ENCODE data around the gene BIRC5. TPM values are rescaled to one million over a fixed set of nuclear protein-coding genes. Genes with fewer than 3 reads are reported as not detected.
A peak's percentile ranks its signal among the peaks of the same experiment; 100 is the strongest.

Gene BIRC5
- total RNA-seq, 6 donors from 2014 or later: 1.4 to 6.4 (median 3.5) TPM; not detected in 1

DNA sequence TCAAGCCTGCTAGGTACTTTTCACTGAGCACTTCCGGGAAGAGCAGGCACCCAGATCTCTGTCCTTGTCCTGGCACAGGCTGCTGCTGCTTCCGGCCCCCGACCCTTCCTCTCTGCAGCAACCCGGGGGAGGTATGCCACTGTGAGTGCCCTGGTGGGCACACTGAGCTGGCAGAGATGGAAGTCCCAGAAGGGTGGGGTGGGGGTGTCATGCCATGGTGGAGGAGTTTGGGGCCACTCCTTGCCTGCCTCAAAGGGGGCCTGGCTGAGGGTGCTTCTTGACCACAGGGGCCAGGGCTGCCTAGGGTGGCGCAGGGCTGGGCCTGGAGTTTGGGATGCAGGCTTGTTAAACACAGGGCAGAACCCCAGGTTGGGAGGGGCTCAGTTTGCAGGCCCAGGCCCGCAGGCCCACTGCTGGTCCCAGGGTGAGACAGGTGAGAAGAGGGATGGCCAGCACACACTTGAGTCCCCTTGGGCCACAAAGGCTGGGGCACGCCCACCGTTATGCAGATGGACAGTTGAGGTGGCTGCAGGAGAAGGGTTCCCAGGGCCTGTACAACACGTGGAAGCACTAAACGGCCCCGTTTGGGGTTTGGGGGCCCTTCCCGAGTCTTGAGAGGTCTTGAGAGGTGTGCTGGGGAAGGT lies 26.1 kb downstream of the BIRC5 start:
- TF ChIP-seq POLR2AphosphoS5 (IDR thresholded peaks at IDR 0.05): no peak
- TF ChIP-seq CTCF (IDR thresholded peaks at IDR 0.05): no peak
- TF ChIP-seq POLR2A (IDR thresholded peaks at IDR 0.05): no peak
- no peak for TF ChIP-seq EP300 (IDR thresholded peaks at IDR 0.05)
- H3K4me3 ChIP-seq: no peak overlapping the region
- no peak for ATAC-seq (ENCODE audit: low FRiP score in 2 of 2)
- no peaks in the 10 kb centered on the region for H3K27me3 ChIP-seq
- WGBS, 2 donors: 75 to 77% methylated on average over 8 to 12 of the region's 12 CpGs
- no peaks in the 10 kb centered on the region for H3K9me3 ChIP-seq
- H3K4me1 ChIP-seq: peaks cover 0 to 6% (median 0%) of the 10 kb centered on the region in 4 donors
- no peak overlapping the region for H3K27ac ChIP-seq
- H3K36me3 ChIP-seq: no peaks in the 10 kb centered on the region
- DNase-seq: no peak

DNA sequence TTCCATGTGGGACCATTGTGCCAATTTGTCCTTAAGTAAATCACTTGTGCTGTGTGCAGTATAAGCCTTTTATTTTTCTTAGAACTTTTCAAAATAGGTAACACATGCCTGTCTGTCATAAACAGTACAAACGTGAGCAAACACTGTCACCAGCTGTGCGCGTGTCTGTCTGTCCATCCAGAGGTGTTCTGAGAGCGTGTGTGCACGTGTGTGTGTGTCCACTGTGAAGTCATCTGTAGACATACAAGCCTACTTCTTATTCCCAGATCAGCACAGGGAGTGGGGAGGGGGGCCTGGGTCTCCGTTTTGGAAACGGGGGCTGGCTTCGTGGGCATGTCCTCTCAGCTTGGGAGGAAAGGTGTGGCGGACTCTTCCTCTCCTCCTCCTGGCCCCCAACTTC lies 26.8 kb downstream of the BIRC5 start:
- ATAC-seq (ENCODE audit: low FRiP score in 2 of 2) (no peak), DNase-seq (no peak)
- WGBS, 2 donors: 84 to 88% methylated on average over 9 of the region's 9 CpGs
- Histone ChIP-seq H3K4me1 (peaks cover 0 to 6% (median 0%) of the 10 kb centered on the region in 4 donors), H3K4me3 (no peak overlapping the region), H3K9me3 (no peaks in the 10 kb centered on the region), H3K36me3 (no peaks in the 10 kb centered on the region), H3K27me3 (no peaks in the 10 kb centered on the region), H3K27ac (no peak overlapping the region)
- TF ChIP-seq POLR2AphosphoS5 (IDR thresholded peaks at IDR 0.05): no peak
- TF ChIP-seq POLR2A (IDR thresholded peaks at IDR 0.05): no peak
- no peak for TF ChIP-seq CTCF (IDR thresholded peaks at IDR 0.05)
- TF ChIP-seq EP300 (IDR thresholded peaks at IDR 0.05): no peak

- 87 to 97% methylated on average over 8 to 13 of the region's 13 CpGs for WGBS, 2 donors
Measured at GRCh38 chr17:78241277-78242023, 27.4 kb downstream of the BIRC5 start.

DNA sequence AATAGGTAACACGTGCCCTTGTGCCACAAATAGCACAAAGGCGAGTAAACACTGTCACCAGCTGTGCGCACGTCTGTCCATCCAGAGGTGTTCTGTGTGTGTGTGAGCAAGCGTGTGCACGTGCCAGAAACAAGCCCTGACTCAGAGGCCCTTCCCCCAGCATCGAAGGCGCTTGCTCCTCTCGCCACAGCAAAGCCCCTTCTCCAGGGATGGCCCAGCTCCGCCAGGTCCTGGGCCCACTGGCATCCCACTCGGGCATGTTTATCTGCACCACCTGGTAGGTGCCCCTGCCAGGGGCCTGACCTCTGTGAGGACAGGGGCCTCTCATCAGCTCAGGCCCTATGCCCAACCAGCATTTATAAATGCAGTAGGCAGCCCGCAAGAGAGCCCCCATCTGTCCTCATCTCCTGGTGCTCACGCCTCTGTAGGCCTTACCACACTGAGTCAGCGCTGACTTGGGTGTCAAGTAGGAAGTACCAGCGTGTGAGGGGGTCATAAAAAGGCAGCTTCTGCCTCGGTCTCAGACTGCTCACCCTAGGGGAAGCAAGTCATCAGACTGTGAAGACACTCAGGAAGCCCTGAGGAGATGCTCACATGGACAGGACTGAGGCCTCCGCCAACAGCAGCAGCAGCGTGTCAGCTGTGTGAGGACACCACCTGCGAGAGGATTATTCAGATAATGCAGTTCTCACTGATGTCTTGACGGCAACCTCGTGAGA lies 28.1 kb downstream of the BIRC5 start:
- Histone ChIP-seq H3K36me3 (no peaks in the 10 kb centered on the region), H3K27me3 (no peaks in the 10 kb centered on the region), H3K4me1 (peaks cover 0 to 6% (median under 1%) of the 10 kb centered on the region in 4 donors), H3K27ac (no peak overlapping the region), H3K9me3 (no peaks in the 10 kb centered on the region), H3K4me3 (no peak overlapping the region)
- peak; percentile 34 to 47 for ATAC-seq (ENCODE audit: low FRiP score in 2 of 2)
- DNase-seq: peak in 1 of 2 donors; percentile 39
- TF ChIP-seq POLR2AphosphoS5 (IDR thresholded peaks at IDR 0.05) (no peak), POLR2A (IDR thresholded peaks at IDR 0.05) (no peak), EP300 (IDR thresholded peaks at IDR 0.05) (no peak), CTCF (IDR thresholded peaks at IDR 0.05) (no peak)
- WGBS, 2 donors: 80 to 91% methylated on average over 17 to 20 of the region's 21 CpGs

More at GRCh38 chr17:78241277-78242023, 27.4 kb downstream of the BIRC5 start:
- peaks cover 0 to 6% (median 0%) of the 10 kb centered on the region in 4 donors for H3K4me1 ChIP-seq
- H3K27ac ChIP-seq: no peak overlapping the region
- H3K9me3 ChIP-seq: no peaks in the 10 kb centered on the region
- H3K36me3 ChIP-seq: no peaks in the 10 kb centered on the region
- ATAC-seq (ENCODE audit: low FRiP score in 2 of 2) (no peak), DNase-seq (no peak)
- TF ChIP-seq CTCF (IDR thresholded peaks at IDR 0.05): no peak
- TF ChIP-seq POLR2A (IDR thresholded peaks at IDR 0.05): no peak
- TF ChIP-seq POLR2AphosphoS5 (IDR thresholded peaks at IDR 0.05): no peak
- TF ChIP-seq EP300 (IDR thresholded peaks at IDR 0.05): no peak
- no peaks in the 10 kb centered on the region for H3K27me3 ChIP-seq
- no peak overlapping the region for H3K4me3 ChIP-seq

Data from upper lobe of left lung (tissue), 6 donors.